ENCODE measurements around the gene VPS11.
"Not testable (repeated sequence)": the region's sequence is repeated elsewhere in the genome, so short reads cannot be mapped to it uniquely, and the experiment has no call there.

The VPS11 gene

GRCh38 chr11:119100994-119101758 lies 33.6 kb downstream of the VPS11 start:
- Mint-ChIP-seq H3K27me3 (no peaks in the 10 kb centered on the region), H3K36me3 (peaks cover 13% of the 10 kb centered on the region), H3K4me1 (peaks cover 43% of the 10 kb centered on the region), H3K4me3 (peak overlapping the region; percentile 98), H3K27ac (peak overlapping the region; percentile 99), H3K9me3 (no peaks in the 10 kb centered on the region)

- Mint-ChIP-seq H3K27ac (peak within 1 kb of the TSS; percentile 99), H3K27me3 (no peaks in the 10 kb centered on the region), H3K4me3 (peak within 1 kb of the TSS; percentile 98), H3K4me1 (peaks cover 48% of the 10 kb centered on the region), H3K36me3 (peaks cover 11% of the 10 kb centered on the region), H3K9me3 (no peaks in the 10 kb centered on the region)
Measured at GRCh38 chr11:119101759-119102423, 34.3 kb downstream of the VPS11 start, which contains the start of gene DPAGT1. Gene DPAGT1 (minus strand): TSS chr11:119101853. CDS start chr11:119101655, 198 bp downstream.

- not testable (repeated sequence) for H3K36me3 Mint-ChIP-seq, H3K9me3 Mint-ChIP-seq, H3K27me3 Mint-ChIP-seq
- H3K27ac Mint-ChIP-seq = peak overlapping the region; percentile 30
- peak overlapping the region; percentile 98 for H3K4me3 Mint-ChIP-seq
- peaks cover 50% of the 10 kb centered on the region for H3K4me1 Mint-ChIP-seq
Measured at GRCh38 chr11:119103161-119103664, 35.6 kb downstream of the VPS11 start.

GRCh38 chr11:119103793-119104192 lies 36.2 kb downstream of the VPS11 start:
- Mint-ChIP-seq H3K27me3 (no peaks in the 10 kb centered on the region), H3K4me1 (peaks cover 53% of the 10 kb centered on the region), H3K36me3 (peaks cover 2% of the 10 kb centered on the region), H3K9me3 (no peaks in the 10 kb centered on the region), H3K27ac (peak overlapping the region; percentile 26), H3K4me3 (peak overlapping the region; percentile 15)

GRCh38 chr11:119106564-119107537 lies 39.2 kb downstream of the VPS11 start, which contains the start of gene C2CD2L:
Gene C2CD2L (plus strand): TSS chr11:119107344. CDS start chr11:119107742, 398 bp downstream.
- Mint-ChIP-seq H3K4me1 (peaks cover 56% of the 10 kb centered on the region), H3K27me3 (no peaks in the 10 kb centered on the region), H3K36me3 (peaks cover 6% of the 10 kb centered on the region), H3K9me3 (no peaks in the 10 kb centered on the region), H3K27ac (peak within 1 kb of the TSS; percentile 87), H3K4me3 (peak within 1 kb of the TSS; percentile 94)

GRCh38 chr11:119107538-119108145 lies 40.0 kb downstream of the VPS11 start:
- Mint-ChIP-seq H3K36me3 (peaks cover 6% of the 10 kb centered on the region), H3K9me3 (no peaks in the 10 kb centered on the region), H3K4me3 (peak overlapping the region; percentile 94), H3K27me3 (no peaks in the 10 kb centered on the region), H3K27ac (peak overlapping the region; percentile 82), H3K4me1 (peaks cover 52% of the 10 kb centered on the region)

- H3K4me1 Mint-ChIP-seq = peaks cover 55% of the 10 kb centered on the region
- H3K9me3 Mint-ChIP-seq = no peaks in the 10 kb centered on the region
- H3K27ac Mint-ChIP-seq = peak overlapping the region; percentile 82
- peaks cover 6% of the 10 kb centered on the region for H3K36me3 Mint-ChIP-seq
- no peaks in the 10 kb centered on the region for H3K27me3 Mint-ChIP-seq
- H3K4me3 Mint-ChIP-seq = peak overlapping the region; percentile 94
Measured at GRCh38 chr11:119108146-119108856, 40.7 kb downstream of the VPS11 start.

GRCh38 chr11:119108857-119109221 lies 41.2 kb downstream of the VPS11 start:
- Mint-ChIP-seq H3K27ac (peak overlapping the region; percentile 82), H3K36me3 (peaks cover 6% of the 10 kb centered on the region), H3K9me3 (no peaks in the 10 kb centered on the region), H3K4me3 (peak overlapping the region; percentile 94), H3K27me3 (no peaks in the 10 kb centered on the region), H3K4me1 (peaks cover 55% of the 10 kb centered on the region)

- Mint-ChIP-seq H3K36me3 (peaks cover 6% of the 10 kb centered on the region), H3K4me3 (peak overlapping the region; percentile 94), H3K4me1 (peaks cover 56% of the 10 kb centered on the region), H3K27me3 (no peaks in the 10 kb centered on the region), H3K27ac (no peak overlapping the region), H3K9me3 (no peaks in the 10 kb centered on the region)
Measured at GRCh38 chr11:119109843-119110242, 42.2 kb downstream of the VPS11 start.

GRCh38 chr11:119110439-119110838 lies 42.8 kb downstream of the VPS11 start:
- H3K4me1 Mint-ChIP-seq = peaks cover 61% of the 10 kb centered on the region
- peaks cover 10% of the 10 kb centered on the region for H3K36me3 Mint-ChIP-seq
- H3K27me3 Mint-ChIP-seq = no peaks in the 10 kb centered on the region
- H3K27ac Mint-ChIP-seq = peak overlapping the region; percentile 55
- no peak overlapping the region for H3K4me3 Mint-ChIP-seq
- H3K9me3 Mint-ChIP-seq = no peaks in the 10 kb centered on the region

GRCh38 chr11:119111361-119111925 lies 43.8 kb downstream of the VPS11 start:
- Mint-ChIP-seq H3K27me3 (no peaks in the 10 kb centered on the region), H3K27ac (peak overlapping the region; percentile 66), H3K9me3 (no peaks in the 10 kb centered on the region), H3K36me3 (peaks cover 13% of the 10 kb centered on the region), H3K4me3 (no peak overlapping the region), H3K4me1 (peaks cover 64% of the 10 kb centered on the region)

GRCh38 chr11:119112314-119113020 lies 44.8 kb downstream of the VPS11 start:
- H3K27me3 Mint-ChIP-seq = no peaks in the 10 kb centered on the region
- peaks cover 67% of the 10 kb centered on the region for H3K4me1 Mint-ChIP-seq
- H3K27ac Mint-ChIP-seq = no peak overlapping the region
- no peaks in the 10 kb centered on the region for H3K9me3 Mint-ChIP-seq
- H3K36me3 Mint-ChIP-seq = peaks cover 16% of the 10 kb centered on the region
- H3K4me3 Mint-ChIP-seq = no peak overlapping the region

- Mint-ChIP-seq H3K9me3 (no peaks in the 10 kb centered on the region), H3K27me3 (no peaks in the 10 kb centered on the region), H3K36me3 (peaks cover 16% of the 10 kb centered on the region), H3K27ac (no peak overlapping the region), H3K4me3 (no peak overlapping the region), H3K4me1 (peaks cover 61% of the 10 kb centered on the region)
Measured at GRCh38 chr11:119113716-119114115, 46.1 kb downstream of the VPS11 start.

Measured in activated naive CD4-positive, alpha-beta T cell treated with anti-CD3 and anti-CD28 coated beads, Interleukin-2, amount 50 U/mL, for 24 hours (primary cell).